A549 (cell line): Measurements from ENCODE around the gene PRKCE.

ENCODE experiments used
- CBX8 ChIP-seq: fragments of 200-600 bp; sonication (generic); IDR thresholded peaks from 2 replicates; pipeline ENCODE4 v1.6.1; 2016
- EP300 ChIP-seq, 2 experiments: fragments of >200 bp; sonication (Bioruptor Twin); formaldehyde crosslinking; IDR thresholded peaks; 2 replicates in 1 of 2; 3 replicates in 1 of 2; pipeline ENCODE4 v1.6.1; 2016 to 2017
- POLR2A ChIP-seq: IDR thresholded peaks from 2 replicates; pipeline ENCODE4 v1.6.1; 2012; ENCODE audit warnings: mild to moderate bottlenecking, low read length
- TF ChIP-seq, protein P1 (sequence below): fragments of >200 bp; sonication (Bioruptor Twin); formaldehyde crosslinking; IDR thresholded peaks from 3 replicates; pipeline ENCODE4 v1.5.1; 2016
- TF ChIP-seq, protein P2 (sequence below): IDR thresholded peaks from 2 replicates; pipeline ENCODE4 v1.6.1; 2012
- TF ChIP-seq, protein P3 (sequence below): fragments of 250-450 bp; sonication (Bioruptor Pico); IDR thresholded peaks from 2 replicates; pipeline ENCODE4 v1.5.0; 2021; ENCODE audit warnings: mild to moderate bottlenecking, moderate library complexity, borderline replicate concordance

DNA sequence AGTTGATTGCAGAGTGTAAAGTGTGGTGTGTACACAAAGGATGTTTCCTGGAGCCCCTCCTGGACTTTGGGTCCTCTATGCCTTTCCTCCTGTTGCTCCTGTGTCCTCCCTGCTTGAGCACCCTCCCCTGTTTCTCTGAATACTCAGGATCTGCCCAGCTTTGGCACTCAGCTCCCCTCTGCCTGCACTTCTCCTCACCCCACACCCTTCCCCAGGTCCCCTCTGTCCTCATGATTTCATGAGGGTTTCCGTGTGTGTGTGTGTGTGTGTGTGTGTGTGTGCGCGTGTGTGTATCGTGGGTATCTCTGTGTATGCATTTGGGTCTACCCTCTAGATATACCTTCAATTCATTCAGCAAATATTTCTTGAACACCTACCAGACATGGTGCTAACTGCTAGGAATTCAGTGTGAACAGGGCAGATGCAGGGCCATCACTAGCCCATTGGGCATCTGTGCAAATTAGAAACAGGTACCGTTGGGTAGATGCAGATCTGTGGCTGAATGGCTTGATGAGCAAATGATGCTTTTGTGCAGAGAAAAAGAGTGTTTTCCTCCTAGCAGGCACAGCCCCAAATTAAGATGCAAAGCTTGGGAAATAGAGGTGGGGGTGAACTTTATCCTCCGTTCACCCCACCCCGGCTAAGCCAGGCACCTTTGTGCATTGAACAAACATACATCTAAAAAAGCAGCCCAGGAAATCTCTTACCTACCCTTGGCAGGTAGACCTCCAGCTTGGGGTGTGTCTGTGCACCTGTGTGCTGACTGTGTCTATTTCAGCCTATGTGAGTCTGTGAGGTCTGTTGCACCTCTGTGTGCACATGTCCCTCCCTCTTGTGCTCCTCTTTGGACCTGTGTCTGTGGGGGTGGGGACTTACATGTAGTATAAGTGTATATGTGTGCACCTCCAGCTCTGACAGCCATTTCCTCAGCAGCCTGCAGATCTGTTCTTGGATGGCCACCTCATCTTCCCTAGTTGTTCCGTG, 585.7 kb downstream of the PRKCE start:
- TF ChIP-seq EP300 (IDR thresholded peaks at IDR 0.05): no peak
- TF ChIP-seq CBX8: no peak
- TF ChIP-seq, protein P1, sequence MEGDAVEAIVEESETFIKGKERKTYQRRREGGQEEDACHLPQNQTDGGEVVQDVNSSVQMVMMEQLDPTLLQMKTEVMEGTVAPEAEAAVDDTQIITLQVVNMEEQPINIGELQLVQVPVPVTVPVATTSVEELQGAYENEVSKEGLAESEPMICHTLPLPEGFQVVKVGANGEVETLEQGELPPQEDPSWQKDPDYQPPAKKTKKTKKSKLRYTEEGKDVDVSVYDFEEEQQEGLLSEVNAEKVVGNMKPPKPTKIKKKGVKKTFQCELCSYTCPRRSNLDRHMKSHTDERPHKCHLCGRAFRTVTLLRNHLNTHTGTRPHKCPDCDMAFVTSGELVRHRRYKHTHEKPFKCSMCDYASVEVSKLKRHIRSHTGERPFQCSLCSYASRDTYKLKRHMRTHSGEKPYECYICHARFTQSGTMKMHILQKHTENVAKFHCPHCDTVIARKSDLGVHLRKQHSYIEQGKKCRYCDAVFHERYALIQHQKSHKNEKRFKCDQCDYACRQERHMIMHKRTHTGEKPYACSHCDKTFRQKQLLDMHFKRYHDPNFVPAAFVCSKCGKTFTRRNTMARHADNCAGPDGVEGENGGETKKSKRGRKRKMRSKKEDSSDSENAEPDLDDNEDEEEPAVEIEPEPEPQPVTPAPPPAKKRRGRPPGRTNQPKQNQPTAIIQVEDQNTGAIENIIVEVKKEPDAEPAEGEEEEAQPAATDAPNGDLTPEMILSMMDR: no peak
- no peak for TF ChIP-seq POLR2A
- TF ChIP-seq, protein P2, sequence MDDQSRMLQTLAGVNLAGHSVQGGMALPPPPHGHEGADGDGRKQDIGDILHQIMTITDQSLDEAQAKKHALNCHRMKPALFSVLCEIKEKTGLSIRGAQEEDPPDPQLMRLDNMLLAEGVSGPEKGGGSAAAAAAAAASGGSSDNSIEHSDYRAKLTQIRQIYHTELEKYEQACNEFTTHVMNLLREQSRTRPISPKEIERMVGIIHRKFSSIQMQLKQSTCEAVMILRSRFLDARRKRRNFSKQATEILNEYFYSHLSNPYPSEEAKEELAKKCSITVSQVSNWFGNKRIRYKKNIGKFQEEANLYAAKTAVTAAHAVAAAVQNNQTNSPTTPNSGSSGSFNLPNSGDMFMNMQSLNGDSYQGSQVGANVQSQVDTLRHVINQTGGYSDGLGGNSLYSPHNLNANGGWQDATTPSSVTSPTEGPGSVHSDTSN: no peak
- TF ChIP-seq, protein P3, sequence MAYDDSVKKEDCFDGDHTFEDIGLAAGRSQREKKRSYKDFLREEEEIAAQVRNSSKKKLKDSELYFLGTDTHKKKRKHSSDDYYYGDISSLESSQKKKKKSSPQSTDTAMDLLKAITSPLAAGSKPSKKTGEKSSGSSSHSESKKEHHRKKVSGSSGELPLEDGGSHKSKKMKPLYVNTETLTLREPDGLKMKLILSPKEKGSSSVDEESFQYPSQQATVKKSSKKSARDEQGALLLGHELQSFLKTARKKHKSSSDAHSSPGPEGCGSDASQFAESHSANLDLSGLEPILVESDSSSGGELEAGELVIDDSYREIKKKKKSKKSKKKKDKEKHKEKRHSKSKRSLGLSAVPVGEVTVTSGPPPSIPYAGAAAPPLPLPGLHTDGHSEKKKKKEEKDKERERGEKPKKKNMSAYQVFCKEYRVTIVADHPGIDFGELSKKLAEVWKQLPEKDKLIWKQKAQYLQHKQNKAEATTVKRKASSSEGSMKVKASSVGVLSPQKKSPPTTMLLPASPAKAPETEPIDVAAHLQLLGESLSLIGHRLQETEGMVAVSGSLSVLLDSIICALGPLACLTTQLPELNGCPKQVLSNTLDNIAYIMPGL: no peak
